Fibroblast of peridontal ligament (primary cell): ENCODE measurements around the gene HIRA.
"Not testable (repeated sequence)": the region's sequence is repeated elsewhere in the genome, so short reads cannot be mapped to it uniquely, and the experiment has no call there.

ENCODE experiments used
- DNase-seq: peaks from one replicate; pipeline ENCODE4 v3.0.0-alpha.2; 2010; ENCODE audit errors: extremely low read depth

The HIRA gene

DNA sequence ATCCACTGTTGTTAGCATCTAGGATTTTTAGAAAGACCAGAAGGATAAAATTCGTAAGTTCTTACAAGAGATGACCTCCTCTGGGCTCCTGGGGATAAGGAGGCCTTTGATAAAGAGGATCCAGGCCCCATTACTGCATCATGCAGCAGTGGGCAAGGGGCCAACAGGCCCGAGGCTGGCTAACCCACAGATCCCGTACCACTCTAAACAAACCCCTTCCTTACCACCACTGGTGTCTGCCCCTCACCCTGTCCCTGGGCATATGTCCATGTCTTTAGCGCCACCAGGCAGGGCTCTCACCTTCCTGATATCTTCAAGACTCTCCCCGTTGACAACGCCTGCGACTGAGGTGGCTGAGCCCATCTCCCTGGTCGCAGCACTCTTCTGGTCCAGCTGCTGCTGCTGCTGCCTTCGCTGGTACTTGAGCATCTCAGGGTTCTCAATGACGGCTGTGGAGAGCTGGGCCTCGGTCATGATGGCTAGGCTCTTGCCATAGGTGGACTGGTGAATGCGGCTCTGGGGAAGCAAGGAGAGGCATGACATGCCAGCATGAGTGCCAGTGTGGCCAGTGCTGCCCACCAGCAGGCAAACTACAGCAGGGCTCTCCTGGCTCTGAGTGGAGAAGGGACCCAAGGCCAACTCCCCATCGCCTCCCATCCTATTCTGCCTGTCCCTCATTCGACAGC lies 46.2 kb downstream of the HIRA start:
- no peak for DNase-seq

DNA sequence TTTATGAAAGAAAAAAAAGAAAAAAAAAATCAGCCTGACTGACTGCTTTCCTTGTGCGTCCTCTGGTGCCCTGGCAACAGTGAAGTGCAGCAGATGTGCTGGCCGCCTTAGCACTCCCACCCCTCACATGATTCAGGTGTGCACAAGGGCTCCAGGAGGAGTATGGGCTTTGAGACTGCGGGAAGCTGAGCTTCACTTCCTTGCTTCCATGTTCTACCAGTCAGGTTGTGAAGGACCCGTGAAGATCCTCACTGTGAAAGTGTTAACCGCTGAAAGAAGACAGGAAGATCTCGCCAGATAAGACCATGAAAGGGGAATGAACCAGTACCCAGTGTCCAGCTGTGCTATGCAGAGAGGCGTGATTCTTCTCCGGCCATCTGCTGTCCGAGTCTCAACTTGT lies 48.2 kb downstream of the HIRA start:
- no peak for DNase-seq

GRCh38 chr22:19382240-19382639 lies 49.3 kb downstream of the HIRA start:
- DNase-seq = no peak

DNA sequence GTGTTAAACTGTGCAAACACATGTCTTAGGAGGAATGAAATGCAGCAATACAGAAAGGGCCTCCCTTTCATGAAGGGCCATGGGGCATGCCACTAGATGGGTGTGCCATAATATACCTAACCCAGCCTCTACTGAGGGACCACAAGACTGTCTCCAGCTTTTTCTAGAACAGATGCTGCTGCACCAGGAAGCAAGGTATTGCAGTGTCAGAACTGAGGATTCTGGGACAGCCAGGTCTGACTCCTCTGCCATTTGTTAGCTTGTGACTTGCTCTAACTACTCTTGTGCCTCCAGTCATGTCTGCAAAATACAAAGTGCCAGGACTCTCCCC lies 53.2 kb downstream of the HIRA start:
- DNase-seq = no peak

- no peak for DNase-seq
These were observed 53.8 kb downstream of the HIRA start for GRCh38 chr22:19377565-19378343.

GRCh38 chr22:19376971-19377370 lies 54.6 kb downstream of the HIRA start:
- DNase-seq = no peak

- DNase-seq = no peak
These were observed 55.3 kb downstream of the HIRA start for GRCh38 chr22:19376247-19376646.

DNA sequence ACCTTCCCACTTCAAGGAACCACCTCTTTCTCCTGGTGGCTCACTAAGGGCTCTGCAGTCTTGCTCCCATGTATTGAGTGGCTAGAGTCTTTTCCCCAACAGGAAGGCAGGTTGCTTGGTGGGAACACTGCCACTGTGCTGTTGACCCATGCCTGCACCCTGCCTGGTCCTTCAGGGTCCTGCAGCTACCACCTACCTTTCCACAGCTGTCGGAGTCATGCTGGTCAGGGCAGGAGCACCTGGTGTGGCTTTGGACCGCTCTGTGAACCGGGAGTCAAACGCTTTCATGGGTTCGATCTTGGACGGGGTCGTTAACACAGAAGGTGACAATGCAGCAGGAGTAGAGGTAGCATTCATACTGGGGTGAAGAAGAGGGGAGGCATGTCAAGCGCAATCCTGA lies 56.1 kb downstream of the HIRA start:
- DNase-seq = no peak

GRCh38 chr22:19374410-19374809 lies 57.1 kb downstream of the HIRA start:
- no peak for DNase-seq

DNA sequence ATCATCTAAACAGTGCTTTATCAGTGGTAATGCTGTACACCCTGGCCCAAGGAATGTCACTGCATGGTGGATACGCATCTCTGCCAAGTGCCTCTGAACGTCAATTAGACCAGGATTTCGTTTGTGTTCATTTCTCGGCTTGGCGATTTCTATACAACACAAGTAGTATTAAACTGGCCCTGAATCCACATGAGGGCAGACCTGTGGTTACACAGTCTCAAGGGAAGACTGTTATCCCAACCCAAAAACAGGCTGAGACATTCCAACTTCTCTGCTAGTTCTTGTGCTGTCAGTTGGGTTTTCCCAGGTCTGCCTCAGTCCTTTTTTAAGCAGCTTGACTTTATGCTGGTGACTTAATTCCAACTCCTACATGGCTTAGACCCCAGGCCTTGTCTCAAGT lies 58.1 kb downstream of the HIRA start:
- no peak for DNase-seq

GRCh38 chr22:19371893-19372292 lies 59.6 kb downstream of the HIRA start:
- no peak for DNase-seq

- no peak for DNase-seq
These were observed 62.7 kb downstream of the HIRA start for GRCh38 chr22:19368876-19369275.

DNA sequence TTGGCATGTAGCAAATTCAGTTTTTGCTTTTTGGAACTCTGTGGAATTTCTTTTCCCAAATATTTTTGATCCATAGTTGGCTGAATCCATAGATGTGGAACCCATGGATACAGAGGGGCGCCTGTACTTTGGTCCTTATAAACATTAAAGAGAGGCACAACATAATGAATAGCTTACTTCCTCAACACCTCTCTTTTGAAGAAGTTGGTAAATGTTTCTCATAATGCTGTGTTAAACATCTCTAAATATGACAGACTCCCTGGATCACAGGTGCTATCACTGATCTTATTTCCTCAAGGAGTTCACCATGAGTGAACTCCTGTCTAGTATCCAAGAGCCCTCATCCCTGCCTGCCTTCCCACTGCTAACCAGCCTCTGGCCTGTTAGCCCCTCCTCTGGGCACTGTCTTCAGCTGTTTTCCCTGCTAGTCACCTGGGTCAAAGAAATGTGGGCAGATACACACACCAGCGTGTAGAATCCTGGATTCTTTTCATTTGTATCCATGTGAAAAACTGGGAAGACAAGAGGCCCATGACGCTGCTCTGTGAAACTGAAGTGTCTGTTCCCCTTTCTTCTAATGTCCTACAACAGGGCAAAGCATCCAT lies 63.7 kb downstream of the HIRA start:
- DNase-seq = no peak

GRCh38 chr22:19363541-19363940 lies 68.0 kb downstream of the HIRA start:
- DNase-seq = not testable (repeated sequence)

- DNase-seq = no peak
These were observed 69.9 kb downstream of the HIRA start for GRCh38 chr22:19361501-19362103.

DNA sequence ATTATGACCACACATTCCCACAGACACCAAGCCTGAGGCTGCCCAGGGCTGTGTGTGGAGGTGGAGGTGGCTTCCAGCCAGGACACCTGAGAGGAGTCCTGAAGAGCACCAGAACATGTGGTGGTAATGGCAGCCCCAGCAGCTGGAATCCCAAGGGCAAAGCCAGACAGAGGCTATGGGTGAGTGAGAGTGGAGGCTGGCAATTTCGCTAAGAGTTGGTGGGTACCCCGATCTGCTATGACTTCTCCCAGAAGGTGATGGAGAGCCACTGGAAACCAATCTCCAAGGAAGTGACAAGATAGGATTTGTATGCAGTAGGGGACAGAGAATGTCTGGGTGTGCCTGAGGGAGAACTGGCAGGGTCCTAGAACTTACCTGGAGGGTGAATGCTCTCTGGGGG lies 70.7 kb downstream of the HIRA start:
- DNase-seq = no peak

GRCh38 chr22:19360300-19360792 lies 71.2 kb downstream of the HIRA start:
- DNase-seq = no peak

- DNase-seq = no peak
These were observed 71.8 kb downstream of the HIRA start for GRCh38 chr22:19359554-19360299.

DNA sequence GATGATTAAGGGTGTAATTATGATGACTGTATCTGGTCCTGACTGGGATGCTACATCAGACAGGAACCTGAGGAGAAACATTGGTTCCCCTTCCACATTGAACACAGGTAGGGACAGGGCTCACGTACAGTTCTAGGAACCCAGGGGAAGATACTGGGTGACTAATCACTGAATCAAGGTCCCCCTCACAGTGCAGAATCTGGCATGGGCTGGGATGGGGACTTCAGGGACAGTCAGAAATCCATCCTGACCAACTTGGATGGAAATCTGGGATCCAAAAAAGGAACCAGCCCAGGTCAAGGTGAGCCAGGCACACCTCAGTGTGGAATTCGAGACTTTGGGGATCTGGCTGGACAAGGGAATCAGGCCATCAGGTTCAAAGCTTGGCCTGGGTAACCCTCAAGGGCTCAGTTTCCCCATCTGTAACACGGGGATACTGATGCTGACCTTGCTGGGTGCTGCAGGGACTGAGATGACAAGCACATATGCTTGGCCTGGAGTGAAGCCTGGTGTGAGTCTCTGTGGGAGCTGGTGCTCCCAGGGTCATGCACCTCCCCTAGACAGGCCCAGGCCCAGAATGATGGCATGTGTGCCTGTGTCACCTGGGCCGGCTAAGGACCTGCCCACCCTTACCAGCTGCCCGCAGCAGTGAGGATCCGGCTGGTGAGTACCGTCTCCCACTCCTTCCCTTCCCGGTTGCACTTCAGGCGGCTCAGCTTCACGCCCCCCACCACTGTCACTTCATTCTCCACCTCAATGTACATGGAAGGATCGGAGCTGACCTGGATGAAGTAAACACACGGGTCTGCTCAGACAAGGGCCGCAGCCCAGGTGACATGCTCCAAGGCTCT lies 72.6 kb downstream of the HIRA start:
- DNase-seq = no peak

DNA sequence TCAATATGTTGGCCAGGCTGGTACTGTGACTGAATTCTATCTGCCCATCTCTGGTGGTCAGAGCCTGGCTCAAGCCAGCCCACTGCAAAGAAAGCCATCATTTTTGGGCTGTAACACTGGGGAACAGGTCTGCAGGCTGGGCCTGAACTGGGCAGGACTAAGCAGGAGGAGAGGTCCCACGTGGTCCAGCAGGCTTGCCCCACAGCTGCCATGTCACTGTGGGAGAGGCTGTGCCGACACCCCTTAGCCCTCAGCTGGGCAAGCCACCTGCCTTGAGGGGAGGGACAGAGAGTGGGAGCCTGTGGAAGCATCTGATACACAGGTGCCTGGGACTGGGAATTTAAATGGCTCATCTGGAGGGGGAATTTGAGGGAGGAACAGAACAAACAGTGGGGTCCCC lies 73.3 kb downstream of the HIRA start:
- no peak for DNase-seq
